GM18861 (cell line): Measurements from ENCODE around the gene GJB4.
"Not testable (repeated sequence)": the region's sequence is repeated elsewhere in the genome, so short reads cannot be mapped to it uniquely, and the experiment has no call there.

Source experiments
- ATAC-seq: cut with Tn5 transposase; IDR thresholded peaks from one replicate; pipeline ENCODE4 v1.9.1; 2021; ENCODE audit not compliant: unreplicated experiment

The GJB4 gene

DNA sequence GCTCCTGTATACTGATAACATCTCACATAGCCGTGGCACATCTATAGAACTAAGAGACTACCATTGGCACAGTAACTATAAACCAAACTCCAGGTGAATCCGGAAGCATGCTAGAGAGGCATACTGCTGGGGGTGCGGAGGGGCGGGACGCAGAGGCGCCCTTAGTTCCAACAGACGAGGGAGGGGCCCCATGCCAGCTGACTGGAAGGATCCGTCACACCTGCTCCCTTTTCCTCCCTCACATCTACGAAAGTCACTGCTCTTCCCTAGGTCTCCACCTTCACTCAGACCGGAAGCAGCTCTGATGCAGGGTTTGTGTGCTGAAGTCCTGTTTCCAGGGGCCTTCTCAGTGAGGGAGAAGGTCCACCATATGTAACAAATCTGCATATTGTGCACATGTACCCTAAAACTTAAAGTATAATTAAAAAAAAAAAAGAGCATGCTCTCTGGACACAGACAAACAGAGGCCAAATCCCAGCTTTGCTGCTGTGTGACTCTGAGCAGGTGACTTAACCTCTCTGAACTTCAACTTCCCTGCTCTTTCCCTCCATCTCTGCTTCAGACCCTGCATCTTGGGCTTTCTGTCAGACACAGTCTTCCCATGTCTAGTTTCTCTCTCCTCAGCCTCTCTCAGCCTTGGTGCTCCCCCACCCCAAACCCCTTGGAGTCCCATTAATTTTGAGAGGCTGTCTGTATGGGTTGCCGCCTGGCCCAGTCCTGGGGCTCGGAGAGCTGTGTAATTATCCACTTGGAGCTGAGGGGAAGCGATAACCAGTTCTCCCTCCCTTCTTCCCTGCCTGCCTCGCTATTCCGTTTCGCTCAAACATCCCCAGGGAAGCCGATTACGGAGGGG is 12.5 kb upstream of the GJB4 start:
- ATAC-seq = no peak

- ATAC-seq = no peak
Measured at GRCh38 chr1:34747638-34747941, 11.9 kb upstream of the GJB4 start.

GRCh38 chr1:34749992-34750391 is 9.5 kb upstream of the GJB4 start:
- no peak for ATAC-seq

- no peak for ATAC-seq
Measured at GRCh38 chr1:34750610-34751009, 8.9 kb upstream of the GJB4 start.

GRCh38 chr1:34753163-34753562 is 6.4 kb upstream of the GJB4 start:
- ATAC-seq = no peak

DNA sequence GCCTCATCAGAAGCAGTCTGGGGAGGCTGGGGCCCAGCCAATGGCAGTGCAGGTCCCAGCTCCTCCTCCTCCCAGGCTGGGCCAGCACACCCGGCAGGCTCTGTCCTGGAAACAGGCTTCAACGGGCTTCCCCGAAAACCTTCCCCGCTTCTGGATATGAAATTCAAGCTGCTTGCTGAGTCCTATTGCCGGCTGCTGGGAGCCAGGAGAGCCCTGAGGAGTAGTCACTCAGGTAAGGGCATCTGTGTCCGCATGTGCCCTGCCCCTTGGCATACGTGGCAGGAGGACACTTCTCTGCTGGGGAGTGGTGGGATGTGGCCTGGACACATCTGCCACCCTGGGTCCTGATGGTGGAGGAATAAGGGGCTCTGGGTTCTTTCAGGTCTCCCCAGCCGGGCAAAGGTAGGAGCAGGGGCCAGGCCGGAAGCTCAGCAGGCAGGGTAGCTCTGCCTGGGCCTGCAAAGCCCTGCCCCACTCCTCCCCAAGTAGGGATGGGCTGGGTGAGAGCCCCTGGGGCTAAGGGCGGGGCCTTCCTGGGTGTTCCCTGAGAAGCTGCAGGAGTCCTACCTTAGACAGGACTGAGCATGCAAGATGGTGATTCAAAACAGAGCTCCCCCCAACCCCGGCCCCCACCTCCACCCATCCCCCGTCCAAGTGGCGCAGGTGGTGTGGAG is 4.4 kb upstream of the GJB4 start, which contains the start of gene GJB5:
Gene GJB5, plus strand, starts transcription at position 84 of the 674 bp plus-strand sequence. CDS start 2,284 bp downstream, outside the sequence.
- no peak for ATAC-seq

DNA sequence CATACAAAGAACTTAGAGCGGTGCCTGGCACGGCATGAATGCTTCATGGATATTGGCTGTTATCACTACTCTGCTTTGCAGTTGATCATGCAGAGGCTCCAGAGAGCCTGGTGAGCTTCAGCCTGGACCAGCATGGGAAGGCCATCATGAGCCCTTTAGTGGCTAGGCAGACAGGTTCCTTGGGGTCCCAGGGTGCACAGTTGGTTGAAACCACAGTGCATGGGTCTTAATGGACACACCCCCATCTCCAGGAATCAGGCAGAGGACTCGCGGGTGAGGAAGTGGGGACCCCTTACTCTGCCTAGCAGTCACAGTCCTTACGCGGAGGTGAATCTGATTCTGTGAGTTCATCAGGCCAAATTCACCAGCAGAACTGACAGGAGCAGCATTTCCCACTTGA is 3.6 kb upstream of the GJB4 start:
- no peak for ATAC-seq

DNA sequence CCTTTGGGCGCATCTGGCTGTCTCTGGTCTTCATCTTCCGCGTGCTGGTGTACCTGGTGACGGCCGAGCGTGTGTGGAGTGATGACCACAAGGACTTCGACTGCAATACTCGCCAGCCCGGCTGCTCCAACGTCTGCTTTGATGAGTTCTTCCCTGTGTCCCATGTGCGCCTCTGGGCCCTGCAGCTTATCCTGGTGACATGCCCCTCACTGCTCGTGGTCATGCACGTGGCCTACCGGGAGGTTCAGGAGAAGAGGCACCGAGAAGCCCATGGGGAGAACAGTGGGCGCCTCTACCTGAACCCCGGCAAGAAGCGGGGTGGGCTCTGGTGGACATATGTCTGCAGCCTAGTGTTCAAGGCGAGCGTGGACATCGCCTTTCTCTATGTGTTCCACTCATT is 2.2 kb upstream of the GJB4 start:
- no peak for ATAC-seq

DNA sequence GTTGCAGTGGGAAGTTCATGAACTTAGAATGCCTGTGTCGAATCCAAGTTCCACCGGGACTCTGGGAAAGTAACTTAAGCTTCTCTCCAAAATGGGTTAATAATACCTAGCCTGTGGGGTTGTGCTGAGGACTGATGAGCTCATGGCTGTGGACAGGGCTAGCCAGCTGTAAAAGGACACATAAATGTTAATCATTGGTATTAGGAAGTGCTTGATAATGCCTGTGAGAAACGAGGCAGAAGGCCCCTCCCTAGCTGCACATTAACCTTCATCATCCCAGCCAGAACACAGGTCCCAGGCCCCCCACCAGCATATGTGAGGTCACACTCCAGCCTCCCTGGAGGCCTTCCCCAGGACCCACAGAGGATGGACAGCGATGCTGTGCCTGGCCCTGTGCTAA is 789 bp upstream of the GJB4 start:
- ATAC-seq = no peak

- ATAC-seq = no peak
Measured at GRCh38 chr1:34761176-34761761, 1.7 kb downstream of the GJB4 start.

DNA sequence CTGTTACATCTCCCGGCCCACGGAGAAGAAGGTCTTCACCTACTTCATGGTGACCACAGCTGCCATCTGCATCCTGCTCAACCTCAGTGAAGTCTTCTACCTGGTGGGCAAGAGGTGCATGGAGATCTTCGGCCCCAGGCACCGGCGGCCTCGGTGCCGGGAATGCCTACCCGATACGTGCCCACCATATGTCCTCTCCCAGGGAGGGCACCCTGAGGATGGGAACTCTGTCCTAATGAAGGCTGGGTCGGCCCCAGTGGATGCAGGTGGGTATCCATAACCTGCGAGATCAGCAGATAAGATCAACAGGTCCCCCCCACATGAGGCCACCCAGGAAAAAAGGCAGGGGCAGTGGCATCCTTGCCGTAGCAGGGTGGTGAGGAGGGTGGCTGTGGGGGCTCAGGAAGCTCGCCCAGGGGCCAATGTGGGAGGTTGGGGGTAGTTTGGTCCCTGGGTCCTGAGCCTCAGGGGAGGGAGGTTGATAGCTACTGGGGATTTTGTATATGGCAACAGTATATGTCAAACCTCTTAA is 2.3 kb downstream of the GJB4 start:
- ATAC-seq = no peak

GRCh38 chr1:34762474-34763141 is 3.1 kb downstream of the GJB4 start:
- no peak for ATAC-seq

GRCh38 chr1:34763142-34763781 is 3.7 kb downstream of the GJB4 start:
- no peak for ATAC-seq

GRCh38 chr1:34768856-34769255 is 9.3 kb downstream of the GJB4 start:
- no peak for ATAC-seq

DNA sequence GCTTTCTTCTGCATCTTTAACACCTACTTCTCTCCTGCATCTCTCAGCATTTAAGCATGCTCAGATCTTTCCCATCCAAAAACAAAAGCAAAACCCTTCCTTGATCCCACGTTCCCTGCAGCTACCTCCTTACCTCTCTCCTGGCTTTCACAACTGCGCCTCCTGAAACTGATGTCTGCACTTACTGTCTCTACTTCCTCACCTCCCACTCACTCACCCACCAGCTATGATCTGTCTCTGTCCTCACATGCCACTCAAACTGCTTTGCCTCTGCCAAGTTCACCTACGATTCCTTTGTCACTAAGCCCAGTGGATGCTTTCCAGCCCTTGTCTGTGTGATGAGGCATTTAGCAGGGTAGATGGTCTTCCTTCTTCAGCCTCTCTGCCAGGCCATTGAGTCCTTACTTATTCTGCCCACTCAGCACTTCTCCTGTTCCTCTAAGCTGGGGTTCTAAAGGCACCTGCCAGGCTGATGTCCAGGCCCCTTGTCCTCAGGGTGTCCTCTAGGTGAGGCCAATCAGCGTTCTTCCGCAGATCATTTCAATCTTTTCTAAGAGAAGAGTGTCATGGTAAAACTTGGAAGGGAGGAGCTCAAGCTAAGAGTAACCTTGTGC is 11.5 kb downstream of the GJB4 start:
- ATAC-seq = no peak

DNA sequence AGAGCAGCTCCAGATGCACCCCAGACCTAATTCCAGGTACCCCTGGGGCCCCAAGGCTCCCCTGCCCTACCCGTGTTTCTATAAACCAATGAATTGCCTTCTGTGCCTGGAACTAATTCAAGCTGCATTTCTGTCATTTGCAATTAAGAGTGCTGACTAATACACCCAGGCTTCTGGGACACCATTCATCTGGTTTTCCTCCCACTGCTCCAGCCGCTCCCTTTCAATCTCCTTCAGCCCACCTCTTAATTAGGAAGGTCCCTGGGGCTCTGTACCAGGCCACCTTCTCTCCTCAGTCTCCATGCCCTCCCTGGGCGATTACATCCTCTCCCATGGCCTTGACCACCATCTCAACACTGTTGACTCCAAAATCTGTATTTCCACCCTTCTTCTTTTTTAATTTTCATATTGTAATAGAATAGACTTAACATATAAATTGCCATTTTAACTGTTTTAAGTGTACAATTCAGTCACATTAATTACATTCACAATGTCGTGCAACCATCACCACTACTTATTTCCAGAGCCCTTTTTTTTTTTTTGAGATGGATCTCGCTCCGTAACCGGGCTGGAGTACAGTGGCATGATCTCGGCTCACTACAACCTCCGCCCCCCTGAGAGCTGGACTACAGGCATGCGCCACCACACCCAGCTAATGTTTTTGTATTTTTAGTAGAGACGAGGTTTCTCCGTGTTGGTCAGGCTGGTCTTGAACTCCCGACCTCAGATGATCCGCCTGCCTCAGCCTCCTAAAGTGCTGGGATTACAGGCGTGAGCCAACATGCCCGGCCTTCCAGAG is 12.2 kb downstream of the GJB4 start:
- no peak for ATAC-seq

GRCh38 chr1:34773114-34773513 is 13.6 kb downstream of the GJB4 start:
- ATAC-seq = not testable (repeated sequence)

GRCh38 chr1:34774957-34775356 is 15.4 kb downstream of the GJB4 start:
- no peak for ATAC-seq

- no peak for ATAC-seq
Measured at GRCh38 chr1:34776911-34777310, 17.4 kb downstream of the GJB4 start.
